ENCODE data around the gene SPATA2L. TPM values are rescaled to one million over a fixed set of nuclear protein-coding genes. Genes with fewer than 3 reads are reported as not detected.

Gene SPATA2L
- total RNA-seq, 5 donors from 2014 or later (not counting 1 experiment from before 2014, with no cell fraction given): 14.4 to 24.9 (median 15.9) TPM

DNA sequence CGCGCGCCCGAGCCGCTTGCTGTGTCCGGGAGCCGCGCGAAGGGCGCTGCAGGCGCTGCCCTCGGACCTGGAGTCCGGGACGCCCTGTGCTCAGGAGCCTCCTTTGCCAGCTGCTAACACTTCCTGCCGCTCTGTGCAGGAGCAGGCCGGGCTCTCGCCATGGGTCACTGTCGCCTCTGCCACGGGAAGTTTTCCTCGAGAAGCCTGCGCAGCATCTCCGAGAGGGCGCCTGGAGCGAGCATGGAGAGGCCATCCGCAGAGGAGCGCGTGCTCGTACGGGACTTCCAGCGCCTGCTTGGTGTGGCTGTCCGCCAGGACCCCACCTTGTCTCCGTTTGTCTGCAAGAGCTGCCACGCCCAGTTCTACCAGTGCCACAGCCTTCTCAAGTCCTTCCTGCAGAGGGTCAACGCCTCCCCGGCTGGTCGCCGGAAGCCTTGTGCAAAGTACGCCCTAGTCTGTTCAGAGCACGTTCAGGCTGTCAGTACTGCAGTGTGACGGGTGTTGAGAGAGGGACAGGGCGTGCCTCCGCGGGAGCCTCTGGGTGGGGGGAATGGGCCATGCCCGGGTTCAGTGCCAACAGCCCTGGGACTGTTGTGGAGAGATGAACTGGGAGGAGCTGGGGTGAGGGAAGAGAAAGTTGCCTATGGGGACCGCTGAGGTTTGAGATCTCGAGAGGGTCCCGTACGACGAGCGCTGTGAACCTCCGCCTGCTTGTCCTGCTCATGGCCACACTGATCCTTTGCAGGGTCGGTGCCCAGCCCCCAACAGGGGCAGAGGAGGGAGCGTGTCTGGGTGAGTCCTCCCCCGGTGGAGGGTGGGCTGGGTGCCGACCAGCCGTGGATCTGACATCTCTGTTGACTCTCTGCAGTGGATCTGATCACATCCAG lies 21.1 kb upstream of the SPATA2L start:
- Histone ChIP-seq H3K9me3 (no peaks in the 10 kb centered on the region), H3K27ac (ENCODE audit: low read length) (peak overlapping the region; percentile 76), H3K27me3 (replicated peaks in 1 of 2; ENCODE audit: control insufficient read depth in 2 of 2, extremely low read depth in 1 of 2, insufficient read depth in 2 of 2, low read length in 1 of 2) (no peaks in the 10 kb centered on the region), H3K4me3 (ENCODE audit: control insufficient read depth in 1 of 2, extremely low read depth in 1 of 2, low read length in 1 of 2) (peak overlapping the region; percentile 70 to 81), H3K4me1 (ENCODE audit: control insufficient read depth in 1 of 2, extremely low read depth in 1 of 2, insufficient read depth in 2 of 2, low read length in 2 of 2) (peaks cover 16 to 65% of the 10 kb centered on the region in 2 experiments), H3K36me3 (ENCODE audit: control insufficient read depth in 2 of 2, extremely low read depth in 1 of 2, insufficient read depth in 1 of 2, low read length in 1 of 2) (peaks cover 11 to 45% of the 10 kb centered on the region in 2 donors)
- peak; percentile 30 to 44 (median 39) for ATAC-seq (replicated peaks in 1 of 4)
- Mint-ChIP-seq H3K36me3 (peaks cover 17% of the 10 kb centered on the region), H3K4me3 (peak overlapping the region; percentile 84 to 99 (median 96)), H3K27me3 (no peaks in the 10 kb centered on the region), H3K4me1 (peaks cover 45 to 58% (median 50%) of the 10 kb centered on the region in 3 donors), H3K27ac (peak overlapping the region; percentile 96 to 99), H3K9me3 (no peaks in the 10 kb centered on the region)
- DNase-seq: peak; percentile 46 to 83 (median 68)
- ChIA-PET CTCF (interaction anchor here in 1 of 2 donors (2.4 kb wide), 1 partner anchor 17 kb away, joined by 11 read pairs; no protein-coding TSS in a partner anchor), POLR2A (interaction anchor here in 1 of 2 donors (0.6 to 1.0 kb wide), 2 partner anchors 9 to 23 kb away, joined by 3 read pairs; no protein-coding TSS in a partner anchor)
- WGBS (ENCODE audit: insufficient coverage): 1% methylated on average over 54 of the region's 56 CpGs

DNA sequence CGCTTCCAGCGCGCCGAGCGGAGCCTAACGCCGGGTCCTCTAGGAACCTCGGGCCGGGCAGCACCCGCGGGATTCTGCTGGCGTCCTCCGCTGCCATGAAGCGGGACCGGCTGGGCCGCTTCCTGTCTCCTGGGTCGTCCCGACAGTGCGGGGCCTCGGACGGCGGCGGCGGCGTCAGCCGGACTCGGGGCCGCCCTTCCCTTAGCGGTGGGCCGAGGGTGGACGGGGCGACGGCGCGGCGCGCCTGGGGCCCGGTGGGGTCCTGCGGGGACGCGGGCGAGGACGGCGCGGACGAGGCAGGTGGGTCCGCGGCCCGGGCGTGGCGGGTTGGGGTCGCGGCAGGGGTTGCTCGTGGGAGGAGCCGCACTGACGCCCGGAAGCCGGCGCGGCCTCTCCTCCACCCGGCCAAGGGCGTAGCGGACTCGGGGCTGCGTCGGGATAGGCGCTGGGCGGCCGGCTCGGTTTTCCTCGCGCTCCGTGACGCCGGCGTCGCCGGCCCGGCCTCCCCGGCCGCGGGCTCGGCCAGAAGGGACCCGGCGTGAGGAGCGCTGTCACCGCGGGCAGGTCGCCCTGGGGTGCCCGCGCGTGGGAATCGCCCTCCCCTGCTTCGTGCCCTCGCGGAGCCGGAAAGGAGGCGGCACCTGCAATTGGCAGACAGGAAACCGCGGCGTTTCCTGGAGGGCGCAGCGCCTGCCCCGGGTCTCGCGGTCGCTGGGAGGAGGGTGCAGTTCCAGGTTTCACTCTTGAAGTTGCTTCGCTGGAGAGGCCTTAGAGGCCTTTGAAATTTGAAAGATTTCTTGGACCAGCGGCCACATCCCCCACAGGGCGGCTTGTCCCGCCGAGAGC lies 20.3 kb upstream of the SPATA2L start:
- Mint-ChIP-seq H3K36me3 (peaks cover 12% of the 10 kb centered on the region), H3K4me3 (peak overlapping the region; percentile 84 to 99 (median 96)), H3K9me3 (no peaks in the 10 kb centered on the region), H3K27me3 (no peaks in the 10 kb centered on the region), H3K27ac (peak overlapping the region; percentile 96 to 99), H3K4me1 (peaks cover 36 to 50% (median 42%) of the 10 kb centered on the region in 3 donors)
- under 1% methylated on average over 97 of the region's 112 CpGs for WGBS (ENCODE audit: insufficient coverage)
- ATAC-seq (replicated peaks in 1 of 4) (peak; percentile 56 to 70 (median 63)), DNase-seq (peak; percentile 83 to 94 (median 90))
- CTCF ChIA-PET: no interaction called here
- peak overlapping the region; percentile 76 for H3K27ac ChIP-seq (ENCODE audit: low read length)
- peak overlapping the region; percentile 70 to 81 for H3K4me3 ChIP-seq (ENCODE audit: control insufficient read depth in 1 of 2, extremely low read depth in 1 of 2, low read length in 1 of 2)
- H3K9me3 ChIP-seq: no peaks in the 10 kb centered on the region
- POLR2A ChIA-PET: interaction anchor here in 1 of 2 donors (0.6 kb wide), 1 partner anchor 8 kb away, joined by 3 read pairs; no protein-coding TSS in a partner anchor
- no peaks in the 10 kb centered on the region for H3K27me3 ChIP-seq (replicated peaks in 1 of 2; ENCODE audit: control insufficient read depth in 2 of 2, extremely low read depth in 1 of 2, insufficient read depth in 2 of 2, low read length in 1 of 2)
- H3K4me1 ChIP-seq (ENCODE audit: control insufficient read depth in 1 of 2, extremely low read depth in 1 of 2, insufficient read depth in 2 of 2, low read length in 2 of 2): peaks cover 10 to 57% of the 10 kb centered on the region in 2 experiments
- H3K36me3 ChIP-seq (ENCODE audit: control insufficient read depth in 2 of 2, extremely low read depth in 1 of 2, insufficient read depth in 1 of 2, low read length in 1 of 2): peaks cover 5 to 36% of the 10 kb centered on the region in 2 donors

DNA sequence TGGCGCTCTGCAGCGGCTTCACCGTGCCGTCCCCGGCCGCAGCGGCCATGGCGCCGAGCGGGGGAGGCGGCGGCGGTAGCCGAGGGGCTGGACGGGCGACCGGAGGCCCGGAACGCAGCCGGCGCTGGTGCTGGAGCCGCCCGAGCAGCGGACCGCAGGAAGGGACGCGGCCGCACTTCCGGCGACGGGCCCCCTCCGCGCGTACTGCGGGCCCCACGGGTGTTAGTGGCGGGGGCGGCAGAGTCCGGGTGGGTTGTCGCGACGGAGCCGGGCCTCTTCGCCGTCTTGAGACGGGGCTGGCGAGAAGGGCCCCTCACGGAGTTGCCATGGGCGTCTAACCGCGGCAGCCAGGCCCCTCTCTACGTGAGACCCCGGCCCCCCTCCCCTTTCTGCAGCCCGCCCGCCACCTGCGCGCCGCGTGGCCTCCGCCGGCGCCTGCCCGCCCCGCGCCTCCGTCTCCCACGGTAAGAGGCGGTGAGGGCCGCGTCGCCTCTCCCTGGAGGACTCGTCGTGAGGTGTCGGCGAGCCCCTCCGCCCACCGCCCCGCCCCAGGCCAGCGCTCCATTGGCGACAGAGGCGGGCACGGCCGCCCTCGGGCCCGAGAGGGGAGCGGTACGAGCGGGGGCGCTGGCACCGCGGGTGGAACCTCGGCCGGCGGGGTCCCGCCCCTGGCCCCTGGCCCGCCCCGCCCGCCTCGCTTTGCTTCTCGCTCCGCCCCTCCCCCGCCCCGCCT lies 19.5 kb upstream of the SPATA2L start, which contains the start of the genes VPS9D1 and ZNF276:
TSS of gene VPS9D1 (minus strand) at position 86 of the 733 bp plus-strand sequence. CDS start at position 49, 37 bp downstream.
TSS of gene ZNF276 (plus strand) at position 725 of the 733 bp plus-strand sequence. CDS start 104 bp downstream, outside the sequence.
- peak; percentile 55 to 65 (median 60) for ATAC-seq (replicated peaks in 1 of 4)
- under 1% methylated on average over 98 of the region's 103 CpGs for WGBS (ENCODE audit: insufficient coverage)
- Mint-ChIP-seq H3K4me3 (peak within 1 kb of the TSS; percentile 84 to 99 (median 96)), H3K27ac (peak within 1 kb of the TSS; percentile 96 to 99), H3K27me3 (no peaks in the 10 kb centered on the region), H3K36me3 (peaks cover 12% of the 10 kb centered on the region), H3K4me1 (peaks cover 32 to 44% (median 37%) of the 10 kb centered on the region in 3 donors), H3K9me3 (no peaks in the 10 kb centered on the region)
- Histone ChIP-seq H3K4me1 (ENCODE audit: control insufficient read depth in 1 of 2, extremely low read depth in 1 of 2, insufficient read depth in 2 of 2, low read length in 2 of 2) (peaks cover 6 to 49% of the 10 kb centered on the region in 2 experiments), H3K4me3 (ENCODE audit: control insufficient read depth in 1 of 2, extremely low read depth in 1 of 2, low read length in 1 of 2) (peak within 1 kb of the TSS; percentile 70 to 81), H3K27me3 (replicated peaks in 1 of 2; ENCODE audit: control insufficient read depth in 2 of 2, extremely low read depth in 1 of 2, insufficient read depth in 2 of 2, low read length in 1 of 2) (no peaks in the 10 kb centered on the region), H3K27ac (ENCODE audit: low read length) (peak within 1 kb of the TSS; percentile 76), H3K36me3 (ENCODE audit: control insufficient read depth in 2 of 2, extremely low read depth in 1 of 2, insufficient read depth in 1 of 2, low read length in 1 of 2) (peaks cover 4 to 29% of the 10 kb centered on the region in 2 donors), H3K9me3 (no peaks in the 10 kb centered on the region)
- peak; percentile 57 to 90 (median 79) for DNase-seq
- ChIA-PET CTCF (no interaction called here), POLR2A (no interaction called here)

DNA sequence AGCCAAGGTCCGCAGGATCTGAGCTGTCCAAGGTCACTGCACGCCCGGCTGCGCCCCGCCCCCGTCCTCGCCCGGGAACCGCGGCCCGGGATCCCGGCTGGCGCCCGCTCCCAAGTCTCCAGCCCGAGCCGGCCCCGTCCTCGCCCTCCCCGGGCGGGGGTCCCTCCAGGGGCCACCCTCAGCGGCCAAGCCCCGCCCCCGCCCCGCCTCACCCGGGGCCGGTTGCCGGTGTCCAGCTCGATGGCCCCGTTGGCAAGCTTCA lies 19.0 kb upstream of the SPATA2L start:
- no peak for DNase-seq
- CTCF ChIA-PET: no interaction called here
- H3K27me3 Mint-ChIP-seq: no peaks in the 10 kb centered on the region
- Histone ChIP-seq H3K4me3 (ENCODE audit: control insufficient read depth in 1 of 2, extremely low read depth in 1 of 2, low read length in 1 of 2) (peak overlapping the region; percentile 38 to 70), H3K36me3 (ENCODE audit: control insufficient read depth in 2 of 2, extremely low read depth in 1 of 2, insufficient read depth in 1 of 2, low read length in 1 of 2) (peaks cover 4 to 24% of the 10 kb centered on the region in 2 donors), H3K4me1 (ENCODE audit: control insufficient read depth in 1 of 2, extremely low read depth in 1 of 2, insufficient read depth in 2 of 2, low read length in 2 of 2) (peaks cover 6 to 44% of the 10 kb centered on the region in 2 experiments), H3K9me3 (no peaks in the 10 kb centered on the region), H3K27ac (ENCODE audit: low read length) (no peak overlapping the region), H3K27me3 (replicated peaks in 1 of 2; ENCODE audit: control insufficient read depth in 2 of 2, extremely low read depth in 1 of 2, insufficient read depth in 2 of 2, low read length in 1 of 2) (no peaks in the 10 kb centered on the region)
- H3K36me3 Mint-ChIP-seq: peaks cover 12% of the 10 kb centered on the region
- H3K9me3 Mint-ChIP-seq: no peaks in the 10 kb centered on the region
- H3K27ac Mint-ChIP-seq: peak overlapping the region; percentile 55 to 73
- WGBS (ENCODE audit: insufficient coverage): 0% methylated on average over 29 of the region's 29 CpGs
- no peak for ATAC-seq (replicated peaks in 1 of 4)
- POLR2A ChIA-PET: no interaction called here
- H3K4me3 Mint-ChIP-seq: peak overlapping the region; percentile 74 to 84 (median 76)
- H3K4me1 Mint-ChIP-seq: peaks cover 32 to 40% (median 36%) of the 10 kb centered on the region in 3 donors

DNA sequence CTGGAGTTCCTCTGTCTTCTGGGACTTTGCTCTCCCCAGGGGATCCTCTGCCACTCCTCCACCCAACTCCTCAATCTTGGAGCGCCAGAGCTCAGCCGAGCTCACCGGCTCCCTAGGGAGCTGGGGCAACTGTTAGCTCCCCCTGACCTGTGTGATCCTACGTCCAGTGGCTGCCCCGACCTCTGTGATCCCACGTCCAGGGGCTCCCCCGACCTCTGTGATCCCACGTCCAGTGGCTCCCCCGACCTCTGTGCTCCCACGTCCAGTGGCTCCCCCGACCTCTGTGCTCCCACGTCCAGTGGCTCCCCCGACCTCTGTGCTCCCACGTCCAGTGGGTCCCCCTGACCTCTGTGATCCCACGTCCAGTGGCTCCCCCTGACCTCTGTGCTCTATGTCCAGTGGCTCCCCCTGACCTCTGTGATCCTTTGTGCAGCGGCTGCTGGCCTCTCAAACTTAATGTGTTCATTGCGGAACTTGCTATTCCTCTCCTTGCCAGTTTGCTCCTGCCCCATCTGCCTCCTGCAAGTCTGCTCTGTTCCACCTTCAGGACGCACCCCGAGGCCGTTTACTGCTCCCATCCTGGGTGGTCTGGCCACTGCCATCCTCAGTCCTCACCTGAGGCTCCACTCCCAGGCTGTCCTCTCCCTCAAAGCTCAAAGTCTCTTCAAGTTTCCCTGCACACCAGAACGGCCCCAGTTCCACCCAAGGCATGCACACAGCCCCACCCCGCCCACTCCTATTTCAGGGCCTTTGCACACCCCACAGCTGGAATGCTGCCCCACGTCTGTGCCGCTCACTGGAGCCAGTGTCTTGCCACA lies 16.4 kb upstream of the SPATA2L start:
- H3K4me3 ChIP-seq (ENCODE audit: control insufficient read depth in 1 of 2, extremely low read depth in 1 of 2, low read length in 1 of 2): no peak overlapping the region
- Mint-ChIP-seq H3K9me3 (no peaks in the 10 kb centered on the region), H3K36me3 (peaks cover 5% of the 10 kb centered on the region), H3K4me3 (no peak overlapping the region), H3K4me1 (peaks cover 14 to 21% (median 21%) of the 10 kb centered on the region in 3 donors), H3K27ac (no peak overlapping the region), H3K27me3 (no peaks in the 10 kb centered on the region)
- H3K27ac ChIP-seq (ENCODE audit: low read length): no peak overlapping the region
- H3K4me1 ChIP-seq (ENCODE audit: control insufficient read depth in 1 of 2, extremely low read depth in 1 of 2, insufficient read depth in 2 of 2, low read length in 2 of 2): peaks cover 2 to 18% of the 10 kb centered on the region in 2 experiments
- no peaks in the 10 kb centered on the region for H3K9me3 ChIP-seq
- 93% methylated on average over 23 of the region's 24 CpGs for WGBS (ENCODE audit: insufficient coverage)
- ChIA-PET CTCF (no interaction called here), POLR2A (no interaction called here)
- peaks cover under 1% of the 10 kb centered on the region in 2 donors for H3K36me3 ChIP-seq (ENCODE audit: control insufficient read depth in 2 of 2, extremely low read depth in 1 of 2, insufficient read depth in 1 of 2, low read length in 1 of 2)
- no peak for DNase-seq
- ATAC-seq (replicated peaks in 1 of 4): no peak
- H3K27me3 ChIP-seq (replicated peaks in 1 of 2; ENCODE audit: control insufficient read depth in 2 of 2, extremely low read depth in 1 of 2, insufficient read depth in 2 of 2, low read length in 1 of 2): no peaks in the 10 kb centered on the region
